Kidney epithelial cell (primary cell): ENCODE data around the gene EVA1C. TPM values are rescaled to one million over a fixed set of nuclear protein-coding genes. Genes with fewer than 3 reads are reported as not detected.
"Not testable (repeated sequence)": the region's sequence is repeated elsewhere in the genome, so short reads cannot be mapped to it uniquely, and the experiment has no call there.

ENCODE experiments used
- DNase-seq: peaks from one replicate; pipeline ENCODE4 v3.0.0-alpha.2; 2010; ENCODE audit warnings: low read depth
- H3K27me3 ChIP-seq: 2 replicates; pipeline ENCODE4 v1.6.0; 2011; ENCODE audit warnings: low read length; ENCODE audit not compliant: control insufficient read depth, insufficient read depth
- H3K36me3 ChIP-seq: 2 replicates; pipeline ENCODE4 v1.5.1; 2011; ENCODE audit warnings: low read length; ENCODE audit not compliant: control insufficient read depth, insufficient read depth
- H3K4me3 ChIP-seq: 2 replicates; pipeline ENCODE4 v1.5.1; 2011; ENCODE audit warnings: low read depth, mild to moderate bottlenecking, control low read depth, low read length
- total RNA-seq: library from RNA; depleted of rRNA; stranded (reverse); fragments of >200 nt; gene quantifications from 2 replicates; pipeline ENCODE4 v1.2.3, GENCODE V29; 2015
- TF ChIP-seq, protein P1 (sequence below): IDR thresholded peaks from 2 replicates; pipeline ENCODE4 v1.5.1; 2011; ENCODE audit warnings: mild to moderate bottlenecking, moderate library complexity, low read length, control low read depth, inconsistent platforms; ENCODE audit not compliant: insufficient read depth, poor library complexity, severe bottlenecking

EVA1C gene
- total RNA-seq, 1 donor from 2014 or later, result 0.54 TPM

DNA sequence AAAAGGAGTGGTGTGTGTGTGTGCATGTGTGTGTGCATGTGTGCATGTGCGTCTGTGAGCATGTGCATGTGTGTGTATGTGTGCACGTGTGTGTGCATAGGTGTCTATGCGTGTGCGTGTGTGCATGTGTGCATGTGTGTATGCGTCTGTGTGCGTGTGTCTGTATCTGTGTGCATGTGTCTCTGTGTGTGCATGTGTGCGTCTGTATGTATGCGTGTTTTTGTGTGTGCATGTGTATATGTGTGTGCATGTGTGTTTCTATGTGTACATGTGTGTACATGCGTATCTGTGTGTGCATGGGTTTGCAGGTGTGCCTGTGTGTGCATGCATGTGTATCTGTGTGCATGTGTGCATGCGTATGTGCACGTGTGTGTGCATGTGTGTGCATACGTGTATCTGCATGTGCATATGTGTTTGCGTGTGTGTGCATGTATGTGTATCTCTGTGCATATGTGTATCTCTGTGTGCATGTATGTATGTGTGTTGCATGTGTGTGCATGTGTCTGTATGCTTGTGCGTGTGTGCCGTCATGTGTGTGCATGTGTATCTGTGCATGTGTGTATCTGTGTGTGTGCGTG, 94.9 kb downstream of the EVA1C start:
- TF ChIP-seq, protein P1, sequence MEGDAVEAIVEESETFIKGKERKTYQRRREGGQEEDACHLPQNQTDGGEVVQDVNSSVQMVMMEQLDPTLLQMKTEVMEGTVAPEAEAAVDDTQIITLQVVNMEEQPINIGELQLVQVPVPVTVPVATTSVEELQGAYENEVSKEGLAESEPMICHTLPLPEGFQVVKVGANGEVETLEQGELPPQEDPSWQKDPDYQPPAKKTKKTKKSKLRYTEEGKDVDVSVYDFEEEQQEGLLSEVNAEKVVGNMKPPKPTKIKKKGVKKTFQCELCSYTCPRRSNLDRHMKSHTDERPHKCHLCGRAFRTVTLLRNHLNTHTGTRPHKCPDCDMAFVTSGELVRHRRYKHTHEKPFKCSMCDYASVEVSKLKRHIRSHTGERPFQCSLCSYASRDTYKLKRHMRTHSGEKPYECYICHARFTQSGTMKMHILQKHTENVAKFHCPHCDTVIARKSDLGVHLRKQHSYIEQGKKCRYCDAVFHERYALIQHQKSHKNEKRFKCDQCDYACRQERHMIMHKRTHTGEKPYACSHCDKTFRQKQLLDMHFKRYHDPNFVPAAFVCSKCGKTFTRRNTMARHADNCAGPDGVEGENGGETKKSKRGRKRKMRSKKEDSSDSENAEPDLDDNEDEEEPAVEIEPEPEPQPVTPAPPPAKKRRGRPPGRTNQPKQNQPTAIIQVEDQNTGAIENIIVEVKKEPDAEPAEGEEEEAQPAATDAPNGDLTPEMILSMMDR, result no peak
- Histone ChIP-seq H3K36me3 (no peaks in the 10 kb centered on the region), H3K4me3 (no peak overlapping the region), H3K27me3 (no peaks in the 10 kb centered on the region)
- no peak for DNase-seq

DNA sequence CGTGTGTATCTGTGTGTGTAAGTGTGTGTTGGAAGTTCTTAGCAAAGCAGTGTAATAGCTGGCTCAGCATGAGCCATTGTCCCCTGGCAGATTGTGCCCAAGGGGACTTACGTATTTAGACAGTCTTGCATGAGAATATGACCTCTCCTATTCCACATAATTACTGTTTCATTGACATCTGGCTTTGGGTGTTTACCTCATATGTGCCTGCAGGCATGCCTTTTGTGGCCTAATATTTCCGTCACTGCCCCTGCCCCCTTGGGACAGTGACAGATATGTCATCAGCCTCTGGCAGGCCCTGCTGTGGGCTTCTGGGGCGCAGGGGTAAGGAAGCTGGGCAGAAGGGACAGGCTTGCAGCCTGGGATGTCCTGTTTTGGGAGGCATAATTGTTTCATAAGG, 95.5 kb downstream of the EVA1C start:
- not testable (repeated sequence) for H3K27me3 ChIP-seq, H3K4me3 ChIP-seq, H3K36me3 ChIP-seq, DNase-seq

DNA sequence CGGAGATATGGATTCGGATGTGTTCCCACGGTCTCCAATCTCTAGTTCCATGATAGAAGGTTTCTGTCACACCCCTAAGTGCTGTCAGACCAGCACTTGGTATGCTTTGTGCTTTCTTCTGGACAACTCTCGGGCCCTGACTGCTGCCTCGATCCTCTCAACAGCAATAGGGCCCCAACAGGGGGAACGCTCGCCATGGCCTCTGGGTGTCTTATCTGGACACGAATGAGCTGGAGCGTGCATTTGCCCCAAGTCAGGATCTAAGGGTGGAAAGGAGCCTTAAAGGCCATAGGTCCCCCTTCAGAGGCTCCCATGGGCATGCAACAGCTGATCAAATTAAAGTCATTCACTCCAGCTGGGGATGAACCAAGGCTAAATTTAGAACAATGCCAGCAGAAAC, 96.1 kb downstream of the EVA1C start:
- DNase-seq, result no peak
- Histone ChIP-seq H3K4me3 (no peak overlapping the region), H3K36me3 (no peaks in the 10 kb centered on the region), H3K27me3 (no peaks in the 10 kb centered on the region)
- TF ChIP-seq, protein P1, result no peak

DNA sequence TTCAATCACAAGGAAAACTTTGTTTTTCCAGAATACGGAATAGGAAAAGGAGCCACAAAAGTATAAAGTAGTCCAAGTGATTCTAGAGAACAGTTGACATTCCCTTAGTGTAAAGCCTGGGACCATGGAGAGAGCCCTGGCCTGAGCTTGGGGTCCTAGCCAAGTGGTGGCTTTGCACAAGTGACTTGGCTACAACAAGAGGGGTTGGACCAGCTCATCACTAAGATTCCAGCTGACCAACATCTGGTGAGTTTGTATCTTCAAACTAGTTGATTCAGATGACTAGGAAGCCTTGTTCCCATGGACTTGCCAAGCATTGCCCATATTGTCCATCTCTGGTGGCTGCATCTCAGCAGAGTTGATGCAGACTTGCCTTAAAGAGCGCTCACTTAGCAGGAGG, 96.5 kb downstream of the EVA1C start:
- DNase-seq, H3K36me3 ChIP-seq, H3K4me3 ChIP-seq, H3K27me3 ChIP-seq: not testable (repeated sequence)

DNA sequence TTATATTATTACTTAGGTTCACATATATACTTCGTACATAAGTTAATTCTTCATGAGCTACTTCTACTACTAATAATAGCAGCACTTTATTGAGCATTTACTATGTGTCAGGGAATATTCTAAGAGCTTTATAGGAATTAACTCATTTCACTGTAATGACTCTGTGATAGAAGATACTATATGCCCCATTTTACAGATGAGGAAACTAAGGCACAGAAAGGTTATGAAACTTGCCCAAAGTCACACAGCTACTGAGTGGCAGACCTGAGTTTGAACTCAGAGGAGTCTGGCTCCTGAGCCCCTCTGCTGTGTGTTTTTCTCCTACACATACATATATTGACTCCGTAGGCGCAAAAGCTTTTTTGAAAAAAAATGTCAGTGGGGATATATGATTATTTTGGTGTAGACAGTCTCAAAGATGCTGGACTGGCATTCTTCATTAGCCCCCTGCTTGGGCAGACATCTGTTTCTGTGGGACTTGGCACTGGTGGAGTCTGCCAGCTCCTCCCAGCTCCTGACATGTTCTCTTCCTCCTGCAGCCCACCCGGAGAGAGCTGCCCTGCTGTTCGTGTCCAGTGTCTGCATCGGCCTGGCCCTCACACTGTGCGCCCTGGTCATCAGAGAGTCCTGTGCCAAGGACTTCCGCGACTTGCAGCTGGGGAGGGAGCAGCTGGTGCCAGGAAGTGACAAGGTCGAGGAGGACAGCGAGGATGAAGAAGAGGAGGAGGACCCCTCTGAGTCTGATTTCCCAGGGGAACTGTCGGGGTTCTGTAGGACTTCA, 102.0 kb downstream of the EVA1C start:
- TF ChIP-seq, protein P1, result no peak
- no peak overlapping the region for H3K4me3 ChIP-seq
- H3K36me3 ChIP-seq, result no peaks in the 10 kb centered on the region
- no peaks in the 10 kb centered on the region for H3K27me3 ChIP-seq
- no peak for DNase-seq

DNA sequence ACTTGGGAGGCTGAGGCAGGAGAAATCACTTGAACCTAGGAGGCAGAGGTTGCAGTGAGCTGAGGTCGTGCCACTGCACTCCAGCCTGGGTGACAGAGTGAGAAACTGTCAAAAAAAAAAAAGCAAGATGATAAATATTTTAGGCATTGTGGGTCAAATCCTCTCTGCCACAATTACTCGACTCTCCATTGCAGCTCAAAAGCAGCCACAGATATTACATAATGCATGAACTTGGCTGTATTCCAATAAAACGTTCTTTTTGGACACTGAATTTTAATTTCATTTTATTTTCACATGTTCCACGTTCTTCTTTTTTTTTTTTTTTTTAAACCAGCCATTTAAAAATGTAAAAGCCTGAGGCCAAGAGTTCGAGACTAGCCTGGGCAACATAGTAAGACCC, 103.4 kb downstream of the EVA1C start:
- no peak for DNase-seq
- TF ChIP-seq, protein P1, result no peak
- Histone ChIP-seq H3K36me3 (no peaks in the 10 kb centered on the region), H3K27me3 (no peaks in the 10 kb centered on the region), H3K4me3 (no peak overlapping the region)
